ENCODE measurements around the gene ADARB1.

The ADARB1 gene

DNA sequence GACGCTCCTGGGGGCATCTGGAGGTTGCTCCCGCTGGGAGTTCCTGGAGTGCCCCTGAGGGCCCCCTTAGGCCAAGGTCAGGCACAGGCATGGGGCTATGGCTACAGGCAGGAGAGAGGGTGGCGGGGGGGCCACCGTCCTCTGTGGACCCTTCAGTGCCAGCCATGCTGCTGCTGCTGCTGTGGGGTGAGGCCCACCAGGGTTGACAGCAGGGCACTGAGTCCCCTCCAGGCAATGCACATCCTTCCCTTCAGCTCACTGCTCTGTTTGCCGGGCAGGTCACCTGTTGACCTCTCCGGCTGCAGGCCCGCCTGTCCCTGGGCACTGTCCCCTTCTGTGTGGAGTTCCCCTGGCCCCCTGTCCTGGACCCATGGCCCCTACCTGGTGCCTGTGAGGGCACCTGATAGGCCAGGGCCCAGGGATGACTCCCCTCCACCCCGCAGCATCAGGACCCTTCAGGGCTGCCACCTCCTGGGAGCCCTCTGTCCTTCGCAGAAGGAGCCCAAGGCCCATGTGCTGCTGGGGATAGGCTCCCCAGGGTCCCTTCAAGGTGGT is 34.1 kb upstream of the ADARB1 start:
- DNase-seq = no peak

DNA sequence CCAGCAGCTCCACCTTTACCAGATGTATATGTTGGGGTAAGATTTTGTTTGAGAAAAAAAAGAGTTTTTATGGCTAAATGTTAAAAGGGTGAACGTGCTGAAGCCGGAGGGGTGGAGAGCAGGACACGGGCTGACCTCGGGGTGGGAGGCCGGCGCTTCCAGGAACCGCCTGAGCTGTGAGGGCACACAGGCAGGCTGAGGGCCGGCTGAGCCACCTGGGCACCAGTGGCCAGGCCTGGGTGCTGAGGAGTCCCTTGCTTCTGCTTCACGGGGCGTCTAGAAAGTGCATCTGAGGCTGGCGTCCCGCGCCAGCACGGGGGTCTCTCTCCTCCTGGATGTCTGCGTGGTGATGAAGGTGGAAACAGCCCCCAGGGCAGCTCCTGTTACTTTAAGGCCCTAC is 33.6 kb upstream of the ADARB1 start:
- no peak for DNase-seq

DNA sequence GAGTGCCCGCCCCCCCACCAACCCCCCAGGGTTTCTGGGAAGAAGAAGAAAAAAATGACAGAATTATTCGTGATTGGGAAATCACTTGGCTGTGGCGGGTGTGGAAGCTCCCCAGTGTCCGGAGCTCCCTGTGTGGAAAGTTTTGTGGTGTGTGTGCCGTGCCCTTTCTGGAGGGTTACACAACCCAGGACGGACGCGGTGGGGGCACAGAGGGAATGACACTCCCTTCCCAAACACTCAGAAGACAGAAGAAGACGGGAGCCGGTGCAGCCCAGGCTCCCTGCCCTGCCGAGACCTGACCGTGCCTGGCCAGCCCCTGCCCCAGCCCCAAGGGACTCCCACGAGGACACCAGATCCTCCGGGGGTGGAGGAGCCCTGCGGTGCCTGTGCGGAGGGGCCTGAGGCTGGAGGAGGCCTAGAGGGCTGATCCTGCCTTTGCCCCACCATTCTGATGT is 33.0 kb upstream of the ADARB1 start:
- DNase-seq = no peak

DNA sequence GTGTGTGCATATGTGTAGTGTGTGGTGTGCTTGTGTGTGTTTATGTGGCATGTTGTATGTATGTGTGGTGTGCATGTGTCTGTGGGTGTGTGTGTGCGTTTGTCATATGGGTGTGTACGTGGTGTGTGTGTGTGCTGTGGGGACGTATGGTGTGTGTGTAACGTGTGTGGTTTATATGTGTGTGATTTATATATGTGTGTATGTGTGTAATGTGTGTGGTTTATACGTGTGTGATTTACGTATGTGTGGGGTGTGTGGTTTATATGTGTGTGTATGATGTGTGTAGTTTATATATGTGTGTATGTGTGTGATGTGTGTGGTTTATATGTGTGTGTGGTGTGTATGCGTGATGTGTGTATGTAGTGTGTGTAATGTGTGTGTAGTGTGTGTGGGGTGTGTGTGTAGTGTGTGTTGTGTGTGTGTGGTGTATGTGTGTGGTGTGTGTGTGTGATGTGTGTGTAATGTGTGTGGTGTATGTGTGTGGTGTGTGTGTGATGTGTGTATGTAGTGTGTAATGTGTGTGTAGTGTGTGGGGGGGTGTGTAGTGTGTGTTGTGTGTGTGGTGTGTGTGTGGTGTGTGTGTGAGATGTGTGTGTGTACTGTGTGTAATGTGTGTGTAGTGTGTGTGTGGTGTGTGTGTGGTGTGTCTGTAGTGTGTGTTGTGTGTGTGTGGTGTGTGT is 32.3 kb upstream of the ADARB1 start:
- DNase-seq = no peak

DNA sequence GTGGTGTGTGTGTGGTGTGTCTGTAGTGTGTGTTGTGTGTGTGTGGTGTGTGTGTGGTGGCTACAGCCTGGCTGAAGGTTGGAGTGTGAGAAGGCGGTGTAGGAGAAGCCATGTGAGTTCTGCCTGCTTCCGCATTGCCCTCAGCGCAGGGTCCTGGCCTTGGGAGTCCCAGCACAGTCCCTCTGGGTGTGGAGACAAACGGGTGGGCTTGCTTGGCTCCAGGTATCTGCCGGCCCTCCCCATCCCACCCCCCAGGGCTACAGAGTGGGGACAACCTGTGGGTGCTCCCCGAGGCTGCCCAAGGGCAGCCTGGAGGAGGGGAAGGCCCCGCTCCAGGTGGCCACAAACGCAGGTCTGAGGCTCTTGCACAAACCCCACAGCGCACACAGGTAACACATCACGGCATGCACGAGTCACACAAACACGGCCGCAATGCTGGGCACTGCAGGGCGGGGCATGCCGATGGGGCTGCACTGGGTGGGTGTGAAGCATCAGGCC is 31.7 kb upstream of the ADARB1 start:
- no peak for DNase-seq

DNA sequence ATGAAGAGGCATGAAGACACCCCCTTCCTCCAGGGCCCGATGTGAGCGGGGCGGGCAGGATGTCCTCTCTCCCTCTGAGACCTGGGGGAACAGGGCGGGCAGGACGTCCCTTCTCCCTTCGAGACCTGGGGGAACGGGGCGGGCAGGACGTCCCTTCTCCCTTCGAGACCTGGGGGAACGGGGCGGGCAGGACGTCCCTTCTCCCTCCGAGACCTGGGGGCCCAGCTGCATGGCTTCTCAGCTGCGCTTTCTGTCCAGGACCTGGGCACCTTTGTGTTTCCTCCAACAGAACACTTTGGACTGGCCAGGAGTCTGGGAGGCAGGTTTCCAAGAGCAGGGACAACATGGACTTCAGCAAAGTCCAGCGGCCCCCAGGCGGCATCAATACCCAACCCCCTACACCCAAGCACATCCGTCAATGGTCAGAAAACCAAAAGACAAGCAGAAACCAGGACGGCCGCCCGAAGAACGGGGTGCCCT is 30.8 kb upstream of the ADARB1 start:
- DNase-seq = no peak

DNA sequence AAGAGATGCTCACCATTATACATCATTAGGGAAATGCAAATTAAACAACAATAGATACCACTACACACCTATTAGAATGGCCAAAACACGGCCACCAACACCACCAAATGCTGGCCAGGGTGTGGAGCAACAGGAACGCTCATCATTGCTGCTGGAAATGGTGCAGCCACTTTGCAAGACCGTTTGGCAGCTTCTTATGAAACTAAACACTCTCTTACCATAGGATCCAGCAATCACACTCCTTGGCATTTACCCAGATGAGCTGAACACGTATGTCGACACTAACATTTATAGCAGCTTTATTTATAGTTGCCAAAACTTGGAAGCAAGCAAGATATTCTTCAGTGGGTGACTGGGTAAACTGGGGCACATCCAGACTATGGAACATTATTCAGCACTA is 28.9 kb upstream of the ADARB1 start:
- DNase-seq = no peak

DNA sequence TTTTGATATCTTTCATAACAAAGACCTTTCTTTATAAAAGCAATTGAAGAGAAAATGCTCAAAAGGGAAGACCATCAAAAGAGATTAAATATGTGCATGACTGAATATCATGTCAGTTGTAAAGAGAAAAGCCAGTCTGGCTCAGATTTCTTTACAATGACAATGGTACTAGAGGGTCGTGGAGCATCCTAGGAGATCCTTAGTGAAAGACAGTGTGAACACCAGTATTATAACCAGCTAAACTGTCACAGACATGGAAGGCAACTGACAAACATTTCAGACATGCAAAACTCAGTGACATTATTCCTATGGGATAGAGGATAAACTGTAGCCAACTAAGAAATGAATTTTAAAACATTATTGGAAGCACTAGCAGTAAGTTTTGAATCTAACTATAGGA is 27.1 kb upstream of the ADARB1 start:
- DNase-seq = no peak

DNA sequence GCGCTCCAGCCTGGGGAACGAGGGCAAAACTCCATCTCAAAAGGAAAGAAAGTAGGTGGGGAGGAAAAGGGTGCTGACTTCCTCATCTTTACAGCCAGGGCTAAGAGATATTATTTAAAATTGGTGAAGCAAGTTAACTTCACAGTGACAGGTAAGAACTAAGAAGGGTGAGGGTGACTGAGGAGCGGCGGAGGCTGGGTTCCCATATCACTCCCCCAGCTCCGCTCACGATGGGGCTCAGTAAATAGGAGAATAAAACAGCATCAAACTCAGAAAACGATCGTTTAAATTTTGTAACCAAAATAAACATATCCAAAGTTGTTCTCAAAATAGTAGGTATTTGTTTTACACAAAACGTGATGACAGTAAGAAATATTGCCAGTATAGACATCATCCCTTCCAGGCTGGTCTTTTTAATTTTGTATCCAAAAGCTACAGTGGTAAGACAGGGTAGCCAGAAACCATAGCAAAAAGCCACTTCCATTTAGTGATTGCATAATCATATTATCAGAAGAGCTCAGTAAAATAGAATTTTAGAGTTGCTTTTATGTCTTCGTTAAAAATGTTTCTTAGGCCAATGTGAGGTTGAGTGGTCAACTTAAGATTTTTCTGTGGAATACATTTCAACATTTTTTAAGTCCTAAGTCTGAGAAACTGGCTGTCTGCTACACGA is 26.2 kb upstream of the ADARB1 start:
- DNase-seq = no peak

DNA sequence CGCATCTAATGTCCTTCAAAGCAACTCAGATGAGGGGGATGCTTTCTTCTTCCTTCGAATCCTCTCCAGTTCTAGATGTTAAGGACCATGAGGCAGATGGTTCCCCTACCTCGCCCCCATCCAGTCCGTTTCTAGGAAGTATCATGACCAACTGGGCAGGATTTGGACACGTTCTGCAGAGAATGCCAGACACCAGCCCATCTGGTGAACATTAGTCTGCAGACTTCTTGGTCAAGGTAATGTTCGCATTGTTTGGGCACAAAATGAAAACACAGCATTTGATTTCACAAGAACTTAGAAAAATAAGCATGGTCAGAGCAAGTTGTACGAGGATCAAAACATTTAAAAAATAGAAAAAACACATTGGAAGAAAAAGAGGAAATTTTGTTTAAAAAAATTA is 25.4 kb upstream of the ADARB1 start:
- no peak for DNase-seq

DNA sequence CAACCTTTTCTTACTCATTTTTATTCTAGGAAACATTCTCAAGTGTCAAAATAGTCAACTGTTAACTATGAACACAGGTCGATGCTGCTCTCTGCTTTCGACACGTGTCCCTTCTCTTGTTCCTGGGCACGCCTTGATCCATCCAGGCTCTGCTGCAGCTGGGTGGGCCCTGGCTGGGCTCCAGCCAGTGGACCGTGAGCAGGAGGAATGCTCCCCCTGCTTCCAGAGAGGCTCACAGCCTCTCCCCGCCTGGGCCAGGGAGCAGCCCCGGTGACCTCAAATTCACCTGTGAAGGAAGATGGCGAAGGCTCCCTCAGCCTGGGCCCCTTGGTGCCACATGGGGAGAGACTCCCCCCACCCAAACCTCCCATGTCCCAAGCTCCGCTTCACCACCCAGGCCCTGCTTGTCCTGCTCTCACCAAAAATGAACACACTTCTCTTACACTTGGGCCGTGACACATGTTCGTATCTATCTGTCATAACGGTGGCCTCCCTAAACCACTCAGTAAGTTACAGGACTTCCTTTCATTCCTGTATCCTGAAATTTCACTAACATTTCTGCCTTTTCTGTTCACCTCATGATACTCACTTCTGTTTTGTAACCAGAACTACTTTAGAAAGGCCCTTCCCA is 24.6 kb upstream of the ADARB1 start:
- no peak for DNase-seq

DNA sequence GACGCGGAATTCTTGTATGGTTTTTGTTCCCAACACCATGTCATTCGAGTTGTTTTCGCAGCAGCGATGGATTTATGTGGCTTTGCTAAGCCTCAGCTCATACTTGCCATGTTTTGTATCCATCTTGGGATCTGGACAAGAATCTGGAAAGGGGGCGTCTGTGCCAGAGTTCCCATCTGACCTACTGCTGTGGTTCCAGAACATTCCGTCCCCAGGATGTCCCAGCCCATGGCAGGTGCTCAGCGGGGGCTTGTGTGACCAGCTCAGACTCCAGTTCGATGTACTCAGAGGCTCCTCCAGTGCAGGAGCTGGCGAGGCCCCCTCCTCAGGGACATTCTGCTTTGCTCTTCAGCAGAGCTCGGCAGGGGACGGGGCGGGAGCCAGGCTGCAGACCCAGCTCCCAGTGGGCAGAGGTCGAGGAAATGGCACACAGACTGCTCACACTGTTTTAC is 24.0 kb upstream of the ADARB1 start:
- DNase-seq = no peak

DNA sequence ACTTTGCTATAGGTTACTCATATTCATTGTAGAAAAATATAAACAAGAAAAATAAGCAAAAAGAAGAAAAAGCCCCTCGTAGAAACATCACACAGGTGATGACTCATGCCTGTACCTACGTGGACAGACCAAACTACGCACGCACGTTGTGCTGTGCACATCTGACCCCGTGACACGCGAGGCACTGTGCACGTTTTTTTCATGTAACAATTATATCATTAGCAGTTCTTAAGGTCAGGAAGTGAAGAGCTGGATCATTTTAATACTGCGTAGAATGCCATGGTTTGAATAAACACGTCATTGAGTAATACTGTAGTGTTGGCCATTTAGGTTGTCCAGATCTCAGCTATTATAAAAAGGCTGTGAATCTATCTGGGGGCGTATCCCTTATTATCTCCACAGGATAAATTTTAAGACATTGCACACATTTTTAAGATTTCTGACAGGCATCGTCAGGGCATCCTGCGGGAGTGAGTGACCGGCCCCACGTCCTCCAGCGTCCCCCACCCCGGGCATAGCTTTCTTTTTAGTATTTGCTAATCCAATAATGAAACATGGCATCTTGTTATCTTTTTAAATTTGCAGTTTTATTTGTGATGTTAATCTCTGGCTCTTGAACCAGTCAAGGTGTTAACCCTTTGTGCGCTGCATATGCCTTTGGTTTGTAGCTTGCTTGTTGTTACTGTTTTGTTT is 23.4 kb upstream of the ADARB1 start:
- DNase-seq = peak; percentile 22

DNA sequence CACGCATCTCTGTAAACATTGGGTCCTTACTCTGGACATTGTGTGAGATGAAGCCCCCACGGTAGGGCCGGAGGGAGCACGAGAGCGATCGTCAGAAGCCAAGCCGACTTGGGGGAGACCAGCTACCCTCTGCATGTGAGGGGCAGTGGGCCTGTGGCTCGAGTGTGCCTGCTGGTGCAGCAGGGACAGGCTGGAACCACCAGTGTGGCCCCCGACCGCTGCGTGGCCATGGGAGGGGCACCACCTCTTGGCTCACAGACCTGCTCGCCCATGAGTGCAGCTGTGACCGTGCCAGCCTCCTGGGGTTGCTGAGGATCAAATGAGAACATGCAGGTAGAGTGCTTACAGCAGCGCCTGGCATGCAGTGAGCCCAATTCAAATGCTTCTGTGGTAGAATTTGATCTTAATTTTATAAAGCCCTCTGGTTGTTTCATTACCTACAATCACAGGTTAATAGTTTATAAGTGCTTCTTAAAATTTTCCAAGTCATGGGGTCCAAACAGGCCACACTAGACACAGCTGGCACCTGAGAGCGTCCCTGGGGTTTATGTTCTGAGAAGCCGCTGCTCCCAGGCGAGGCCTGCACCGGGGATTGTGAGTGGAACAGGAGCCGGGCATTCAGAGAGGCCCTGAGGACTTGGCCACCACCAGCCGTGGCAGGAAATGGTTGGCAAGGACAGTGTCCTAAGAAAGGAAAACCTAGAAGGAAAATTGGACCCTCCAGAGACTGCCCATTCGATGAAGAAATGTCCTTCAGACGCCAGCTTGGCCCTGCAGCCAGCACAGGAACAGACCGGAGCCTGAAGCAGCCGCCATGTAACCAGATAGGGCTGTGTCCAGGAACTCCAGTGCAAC is 22.6 kb upstream of the ADARB1 start:
- DNase-seq = no peak

DNA sequence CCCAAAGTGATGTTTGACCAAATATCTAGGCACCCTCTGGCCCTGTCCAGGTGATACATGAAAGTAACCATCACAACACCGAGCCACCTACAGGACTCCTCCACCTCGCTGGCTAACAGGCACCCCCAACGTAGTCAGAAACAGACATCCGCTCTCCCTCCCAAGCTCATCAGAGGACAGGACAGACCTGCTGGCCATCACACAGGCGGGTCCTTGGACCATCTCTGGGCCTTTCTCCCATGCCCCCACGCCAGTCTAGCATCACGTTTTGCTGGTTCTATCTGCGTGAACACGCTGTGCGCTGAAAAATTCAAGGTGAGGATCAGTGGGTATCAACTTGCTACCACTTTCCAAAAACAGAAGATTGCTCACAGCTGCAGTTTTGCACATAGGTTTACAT is 21.4 kb upstream of the ADARB1 start:
- DNase-seq = no peak

DNA sequence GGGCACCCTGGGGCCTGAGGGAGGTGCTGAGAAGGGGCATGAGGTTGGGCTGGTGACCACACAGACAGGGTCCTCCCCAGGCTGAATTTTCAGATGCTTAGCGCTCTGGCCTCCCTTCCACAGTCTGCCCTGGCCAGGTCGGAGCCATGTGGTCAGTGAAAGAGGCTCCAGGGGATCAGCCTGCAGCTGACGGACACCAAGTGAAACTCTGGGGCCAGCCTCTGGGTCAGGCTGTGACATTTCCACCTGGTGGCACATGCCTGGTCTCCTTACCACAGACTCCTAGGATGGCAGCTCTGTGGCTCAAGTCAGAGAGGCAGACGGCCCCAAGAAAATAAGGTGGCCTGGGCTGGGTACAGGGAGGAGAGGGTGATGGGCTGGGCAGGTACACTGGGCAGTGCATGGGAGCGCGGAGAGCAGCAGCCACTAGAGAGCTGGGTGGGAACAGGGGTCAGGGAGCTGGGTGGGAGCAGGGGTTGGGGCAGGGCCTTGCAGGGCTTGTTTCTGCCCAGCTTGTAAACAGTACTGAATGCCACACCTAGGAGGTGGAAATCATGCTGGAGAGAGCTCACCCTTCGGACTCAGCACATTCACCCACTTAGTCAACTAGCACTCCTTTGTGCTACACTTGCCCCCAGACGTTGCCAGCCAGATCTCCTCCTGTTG is 20.7 kb upstream of the ADARB1 start:
- no peak for DNase-seq

DNA sequence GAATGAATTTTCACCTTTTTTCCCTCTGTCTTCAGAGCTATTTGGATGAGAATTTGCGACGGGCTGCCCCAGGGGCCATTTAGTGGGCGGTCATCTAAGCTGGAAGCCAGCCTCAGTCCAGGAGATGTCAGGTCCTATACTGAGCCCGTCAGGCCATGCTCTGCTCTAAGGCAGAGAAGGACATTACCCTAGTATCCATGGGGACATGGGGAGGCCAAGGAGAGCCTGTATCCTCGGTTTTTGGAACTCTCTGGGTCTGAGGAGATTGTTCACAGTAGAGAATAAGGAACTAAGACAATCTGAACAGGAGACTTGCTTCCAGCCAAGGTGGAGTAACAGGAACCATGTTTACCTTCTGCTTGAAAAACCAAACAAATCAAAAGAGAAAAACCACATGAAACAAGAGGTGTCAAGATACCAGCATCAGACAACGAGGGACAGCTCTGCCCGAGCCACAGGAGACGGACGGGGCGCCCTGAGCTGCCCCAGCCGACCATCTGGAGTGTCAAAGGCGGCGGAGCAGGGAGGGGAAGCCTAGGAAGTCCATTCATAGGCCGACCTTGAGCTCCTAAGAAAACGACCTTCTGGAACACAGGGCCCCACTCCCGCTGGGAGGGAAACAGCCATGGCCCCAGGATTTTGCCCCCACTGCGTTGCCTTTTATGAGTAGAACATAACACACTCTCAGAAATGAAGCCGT is 20.0 kb upstream of the ADARB1 start:
- no peak for DNase-seq

DNA sequence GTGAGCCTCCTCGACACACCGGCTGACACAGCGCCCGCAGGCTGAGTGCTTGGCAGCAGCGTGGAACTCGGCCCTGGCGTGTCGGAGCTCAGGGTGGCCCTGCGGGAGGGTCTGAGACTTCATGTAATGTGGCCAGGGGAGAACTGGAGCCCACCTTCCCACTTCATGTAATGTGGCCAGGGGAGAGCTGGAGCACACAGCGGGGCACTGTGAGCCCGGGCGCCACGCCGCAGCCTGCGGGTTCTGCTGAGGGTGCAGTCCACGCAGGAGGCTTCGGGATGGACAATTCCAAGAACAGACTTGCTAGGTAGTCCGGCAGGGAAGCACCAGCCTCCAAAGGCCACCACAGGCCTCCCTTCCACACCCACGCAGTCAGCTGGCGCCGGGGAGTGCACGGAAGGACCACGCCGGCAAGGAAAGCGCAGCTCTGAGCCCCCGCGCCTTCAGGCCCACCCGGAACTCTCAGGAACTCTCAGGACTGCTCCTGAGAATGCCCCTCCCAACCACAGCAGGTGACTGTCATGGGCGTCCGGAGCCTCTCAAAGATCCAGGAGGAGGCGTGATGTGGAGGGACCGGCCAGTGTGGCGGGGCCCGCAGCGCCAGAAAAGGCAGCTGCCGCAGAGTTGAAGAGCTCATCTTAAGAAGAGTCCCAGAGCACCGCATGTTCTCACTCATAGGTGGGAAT is 19.3 kb upstream of the ADARB1 start:
- DNase-seq = no peak

DNA sequence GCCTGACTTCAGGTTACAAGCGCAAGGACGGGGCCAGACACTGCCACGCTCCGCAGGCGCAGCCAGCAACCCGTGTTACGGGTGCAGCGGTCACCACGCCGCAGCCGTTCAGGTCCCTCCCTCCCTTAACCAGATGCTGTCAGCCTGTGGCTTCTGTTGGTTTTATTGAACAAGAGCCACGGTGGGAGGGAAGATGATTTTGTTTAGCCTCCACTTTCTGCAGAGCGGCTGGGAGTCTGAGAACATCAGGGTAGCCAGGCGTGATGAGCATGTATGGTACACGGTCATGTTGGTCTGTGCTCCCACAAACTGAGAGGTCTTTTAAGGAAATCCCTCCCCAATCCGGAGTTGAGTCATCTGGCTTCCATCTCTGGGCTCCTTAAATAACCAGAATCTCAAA is 18.5 kb upstream of the ADARB1 start:
- peak; percentile 36 for DNase-seq

DNA sequence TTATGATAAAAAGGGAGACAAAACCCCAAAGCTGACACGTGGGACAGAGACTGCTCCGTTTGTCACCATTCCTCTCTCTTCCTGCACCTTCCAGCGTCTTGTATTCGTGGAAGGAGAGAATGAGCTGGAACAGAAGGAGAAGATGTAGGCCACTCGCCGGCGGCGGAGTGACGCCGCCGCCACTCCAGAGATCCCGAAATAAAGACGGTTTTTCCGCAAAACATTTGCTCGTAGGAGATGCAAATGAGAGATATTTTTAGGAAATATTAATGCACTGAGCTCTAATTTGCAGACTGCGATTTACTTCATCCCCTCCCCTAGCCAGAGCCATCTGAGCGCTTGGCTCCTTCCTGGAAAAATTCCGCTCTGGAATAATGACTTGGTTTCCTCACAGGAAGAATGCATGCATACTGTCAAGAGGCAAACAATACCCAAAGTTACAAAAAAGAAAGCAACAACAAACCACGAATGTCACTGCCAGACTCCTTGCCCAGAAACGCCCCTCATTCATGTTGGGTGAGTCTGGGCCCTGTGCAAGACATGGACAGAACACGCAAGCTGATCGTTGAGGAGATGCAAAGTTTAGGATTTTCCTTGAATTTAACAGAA is 18.0 kb upstream of the ADARB1 start:
- no peak for DNase-seq
